ENCODE data around the gene RNLS.

RNLS gene

DNA sequence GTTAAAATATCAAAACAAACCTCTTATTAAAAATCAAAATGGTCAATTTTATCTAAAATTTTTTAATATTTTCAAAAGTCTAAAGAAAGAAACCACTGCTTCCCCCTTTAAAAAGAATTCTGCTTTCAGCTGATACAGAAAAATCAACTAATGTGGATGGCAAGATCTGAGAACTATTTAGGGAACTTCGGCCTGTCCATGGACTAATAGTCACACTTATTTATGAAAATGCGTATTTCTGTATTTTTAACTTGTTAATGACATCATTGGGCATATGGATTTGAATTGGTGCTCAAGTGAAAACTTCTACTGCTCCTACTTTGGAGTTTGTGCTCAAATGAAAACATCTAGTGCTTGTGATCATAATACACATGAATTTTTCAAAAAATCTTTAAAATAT, 31.9 kb downstream of the RNLS start:
- DNase-seq, result no peak

GRCh38 chr10:88546497-88546896, 36.6 kb downstream of the RNLS start:
- DNase-seq, result no peak

DNA sequence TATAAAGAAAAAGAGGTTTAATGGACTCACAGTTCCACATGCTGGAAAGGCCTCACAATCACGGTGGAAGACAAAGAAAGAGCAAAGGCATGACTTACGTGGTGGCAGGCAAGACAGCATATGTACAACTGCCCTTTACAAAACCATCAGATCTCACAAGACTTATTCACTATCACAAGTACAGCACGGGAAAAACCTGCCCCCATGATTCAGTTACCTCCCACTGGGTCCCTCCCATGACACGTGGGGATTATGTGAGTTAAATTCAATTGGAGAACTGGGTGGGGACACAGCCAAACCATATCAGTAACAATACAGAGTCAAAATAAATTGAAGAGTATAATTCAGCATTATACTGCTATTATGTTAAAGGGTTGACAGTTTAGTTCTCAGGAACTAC, 37.8 kb downstream of the RNLS start:
- no peak for DNase-seq

- DNase-seq, result no peak
These were observed 38.8 kb downstream of the RNLS start for GRCh38 chr10:88544140-88544870.

GRCh38 chr10:88542522-88542921, 40.6 kb downstream of the RNLS start:
- DNase-seq, result no peak

DNA sequence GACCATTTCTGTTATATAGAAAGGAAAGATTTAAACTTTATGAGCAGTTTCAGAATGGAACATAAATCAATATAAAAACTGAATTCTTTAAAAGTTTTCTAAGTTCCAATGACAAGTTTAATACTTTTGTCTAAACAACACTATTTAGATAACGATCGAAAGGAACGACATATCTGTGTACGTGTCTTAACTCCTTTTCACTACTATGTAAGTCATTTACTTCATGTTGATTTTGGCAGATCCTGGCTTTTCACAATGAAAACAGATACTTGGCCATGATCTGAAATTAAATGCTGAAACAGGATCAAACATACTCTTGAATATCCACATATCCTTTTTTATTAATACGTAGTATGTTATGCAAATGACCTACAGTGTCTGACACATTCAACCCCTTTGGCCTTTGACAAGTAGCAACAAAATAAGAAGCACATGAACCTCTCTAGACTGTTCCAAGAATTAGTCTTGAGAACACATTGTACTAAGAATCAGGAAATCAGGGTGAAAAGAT, 41.9 kb downstream of the RNLS start:
- no peak for DNase-seq

GRCh38 chr10:88540351-88540750, 42.8 kb downstream of the RNLS start:
- no peak for DNase-seq

- no peak for DNase-seq
These were observed 45.1 kb downstream of the RNLS start for GRCh38 chr10:88538048-88538447.

GRCh38 chr10:88537322-88537721, 45.8 kb downstream of the RNLS start:
- DNase-seq, result no peak

GRCh38 chr10:88536437-88536836, 46.7 kb downstream of the RNLS start:
- DNase-seq, result no peak

DNA sequence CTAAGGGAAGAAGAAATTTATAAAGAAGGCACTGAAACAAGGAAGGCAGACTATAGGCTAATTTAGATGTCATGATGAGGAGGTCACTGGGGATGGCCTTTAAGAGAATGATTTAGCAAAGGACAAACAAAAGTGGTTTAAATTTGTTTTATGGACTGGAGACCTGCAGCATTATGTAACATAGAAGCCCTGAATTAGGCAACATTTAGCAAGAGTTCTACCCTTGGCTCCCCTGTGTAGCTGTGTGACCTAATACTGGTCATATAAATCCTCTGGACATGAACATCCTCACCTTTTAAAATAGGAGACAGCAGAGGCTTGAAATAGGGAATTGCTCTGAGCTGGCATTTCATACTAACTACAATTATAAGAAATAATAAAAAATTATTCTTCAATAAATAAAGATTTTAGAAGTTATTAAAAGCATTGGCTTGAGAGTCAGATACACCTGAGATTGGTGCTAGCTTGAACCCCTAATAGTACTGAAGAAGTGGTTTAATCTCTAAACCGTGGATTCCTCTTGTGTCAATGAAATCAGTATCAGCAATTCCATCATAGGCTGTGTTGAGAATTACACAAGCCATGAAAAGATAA, 48.9 kb downstream of the RNLS start:
- DNase-seq, result no peak

- DNase-seq, result no peak
These were observed 51.6 kb downstream of the RNLS start for GRCh38 chr10:88531392-88532052.

- no peak for DNase-seq
These were observed 52.3 kb downstream of the RNLS start for GRCh38 chr10:88530629-88531391.

- no peak for DNase-seq
These were observed 53.0 kb downstream of the RNLS start for GRCh38 chr10:88530093-88530492.

GRCh38 chr10:88528806-88529570, 54.1 kb downstream of the RNLS start:
- DNase-seq, result no peak

DNA sequence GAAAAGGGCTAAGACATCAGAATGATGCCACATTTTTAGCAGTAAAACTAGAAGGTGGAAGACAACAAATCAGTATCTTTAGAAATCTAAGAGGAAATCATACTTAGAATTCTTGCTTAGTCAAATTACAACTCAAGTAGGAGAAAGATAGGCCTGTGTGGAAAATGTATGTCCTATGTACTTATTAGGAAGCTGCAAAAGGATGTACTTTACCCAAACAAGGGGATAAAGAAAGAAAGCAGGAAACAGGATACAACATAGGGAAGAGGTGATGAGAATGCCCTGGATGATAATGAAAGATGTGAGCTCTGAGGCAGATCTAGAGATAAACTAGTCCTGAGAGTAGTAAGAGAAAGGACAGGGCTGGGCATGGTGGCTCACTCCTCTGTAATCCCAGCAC, 54.9 kb downstream of the RNLS start:
- DNase-seq, result no peak

GRCh38 chr10:88527245-88527644, 55.9 kb downstream of the RNLS start:
- DNase-seq, result no peak

DNA sequence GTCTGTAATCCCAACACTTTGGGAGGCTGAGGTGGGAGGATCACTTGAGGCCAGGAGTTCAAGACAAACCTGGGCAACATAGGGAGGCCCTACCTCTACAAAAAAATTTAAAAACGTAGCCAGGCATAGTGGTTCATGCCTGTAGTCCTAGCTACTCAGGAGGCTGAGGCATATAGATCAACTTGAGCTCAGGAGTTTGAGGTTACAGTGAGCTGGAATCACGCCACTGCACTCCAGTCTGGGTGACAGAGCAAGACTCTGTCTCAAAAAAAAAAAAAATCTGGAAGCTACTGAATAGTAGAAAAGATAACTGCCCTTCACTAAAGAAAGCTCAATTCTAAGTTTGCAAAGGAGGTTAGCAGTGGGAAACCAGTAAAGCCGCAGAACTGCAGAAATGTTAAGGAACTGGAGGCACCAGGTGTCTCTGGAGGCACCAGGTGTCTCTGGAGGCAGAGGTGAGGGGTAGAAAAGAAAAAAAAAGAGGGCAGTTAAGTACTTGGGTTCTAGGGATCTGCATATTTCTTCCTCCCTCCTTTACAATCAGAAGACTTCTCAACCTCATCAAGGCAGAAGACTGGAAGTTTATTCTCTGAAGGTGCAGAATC, 56.5 kb downstream of the RNLS start:
- DNase-seq, result no peak

DNA sequence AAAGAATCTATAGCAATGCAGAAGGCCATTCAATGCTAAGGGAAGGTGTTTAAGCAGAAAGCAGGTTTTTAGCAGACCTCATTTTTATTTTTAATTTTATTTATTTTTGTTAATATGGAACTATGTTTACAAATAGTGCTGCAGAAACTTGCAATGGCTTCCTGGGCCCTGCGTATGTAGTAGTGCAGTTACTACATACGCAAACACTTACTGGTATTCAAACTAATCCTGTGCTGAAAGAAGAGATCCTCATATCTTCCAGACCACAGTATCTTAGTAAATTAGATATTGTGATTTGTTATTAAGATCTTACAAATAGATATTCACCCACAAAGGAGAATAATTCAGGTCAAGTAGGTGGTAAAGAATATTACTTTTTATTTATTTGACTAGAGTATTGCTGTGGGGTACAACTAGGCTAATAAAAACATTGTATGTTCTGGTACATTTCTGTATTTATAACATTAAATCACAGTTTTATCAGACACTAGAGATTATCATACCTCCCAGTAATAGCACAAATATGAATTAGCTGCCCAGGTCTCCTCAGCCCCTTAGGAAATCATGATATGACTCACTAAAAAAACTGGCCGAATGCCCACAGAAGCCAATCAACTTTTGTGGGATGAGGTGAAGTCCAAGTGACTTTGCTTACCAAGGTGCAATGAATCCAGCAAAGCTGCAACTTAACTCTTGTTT, 57.6 kb downstream of the RNLS start:
- no peak for DNase-seq

- DNase-seq, result no peak
These were observed 59.2 kb downstream of the RNLS start for GRCh38 chr10:88523739-88524400.

- no peak for DNase-seq
These were observed 60.4 kb downstream of the RNLS start for GRCh38 chr10:88522715-88523114.

Data from central memory CD4-positive, alpha-beta T cell (primary cell).